Measurements from ENCODE around the gene CHST8. TPM values are rescaled to one million over a fixed set of nuclear protein-coding genes. Genes with fewer than 3 reads are reported as not detected.
A peak's percentile ranks its signal among the peaks of the same experiment; 100 is the strongest.
"Not testable (repeated sequence)": the region's sequence is repeated elsewhere in the genome, so short reads cannot be mapped to it uniquely, and the experiment has no call there.

Gene CHST8
- total RNA-seq, 2 donors from 2014 or later, result 0.97 to 1.3 TPM

GRCh38 chr19:33613620-33614000 is 8.1 kb upstream of the CHST8 start:
- DNase-seq (ENCODE audit: low spot score), result no peak
- intact Hi-C loops (cut with DNase I), result no loop called here

DNA sequence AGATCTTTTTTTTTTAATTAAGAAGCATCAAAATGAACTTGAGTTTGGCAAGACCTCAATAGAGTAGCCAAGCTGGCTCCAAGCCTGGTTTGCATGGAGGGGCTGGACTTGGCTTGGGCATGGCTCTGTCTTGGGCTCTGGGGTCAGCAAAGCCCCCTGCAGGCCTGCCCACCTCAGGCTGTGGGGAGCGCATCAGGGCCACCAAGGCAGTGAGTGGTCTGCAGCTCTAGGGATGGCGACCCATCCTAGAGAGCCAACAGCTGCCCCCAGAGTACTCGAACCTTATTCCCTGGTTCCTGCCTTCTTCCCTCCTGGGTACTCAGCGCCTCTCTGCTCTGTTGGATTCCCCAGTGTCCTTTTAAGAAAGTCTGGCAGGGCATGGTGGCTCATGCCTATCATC is 5.4 kb upstream of the CHST8 start:
- intact Hi-C loops (cut with DNase I), result no loop called here
- peak; percentile 68 for DNase-seq (ENCODE audit: low spot score)

- intact Hi-C loops (cut with DNase I), result no loop called here
- DNase-seq (ENCODE audit: low spot score), result no peak
Measured at GRCh38 chr19:33616857-33617256, 4.9 kb upstream of the CHST8 start.

- intact Hi-C loops (cut with DNase I), result not testable (repeated sequence)
Measured at GRCh38 chr19:33618363-33618762, 3.4 kb upstream of the CHST8 start.

GRCh38 chr19:33618884-33619283 is 2.9 kb upstream of the CHST8 start:
- DNase-seq (ENCODE audit: low spot score), result peak; percentile 48
- intact Hi-C loops (cut with DNase I), result no loop called here

More at GRCh38 chr19:33618363-33618762, 3.4 kb upstream of the CHST8 start:
- DNase-seq (ENCODE audit: low spot score), result not testable (repeated sequence)

DNA sequence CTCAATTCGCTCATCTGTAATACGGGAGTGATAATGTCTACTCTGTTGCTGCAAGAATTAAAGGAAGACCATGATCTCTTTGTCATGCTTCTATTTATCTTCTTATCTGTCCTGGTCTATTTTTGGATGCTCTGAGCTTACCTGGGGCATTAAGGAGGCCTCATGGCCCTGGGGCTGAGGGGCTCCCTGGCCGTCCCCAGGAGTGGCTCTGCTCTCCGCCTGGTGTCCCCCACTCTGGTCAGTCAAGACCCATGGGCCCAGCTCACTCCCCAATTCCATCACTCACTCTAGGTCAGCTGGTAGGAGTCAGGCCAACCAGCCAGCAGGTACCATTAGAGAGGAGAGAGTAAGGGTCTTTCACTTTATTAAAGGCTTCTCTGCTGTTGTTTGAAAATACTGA is 1.1 kb upstream of the CHST8 start:
- DNase-seq (ENCODE audit: low spot score), result peak; percentile 46
- intact Hi-C loops (cut with DNase I), result no loop called here

DNA sequence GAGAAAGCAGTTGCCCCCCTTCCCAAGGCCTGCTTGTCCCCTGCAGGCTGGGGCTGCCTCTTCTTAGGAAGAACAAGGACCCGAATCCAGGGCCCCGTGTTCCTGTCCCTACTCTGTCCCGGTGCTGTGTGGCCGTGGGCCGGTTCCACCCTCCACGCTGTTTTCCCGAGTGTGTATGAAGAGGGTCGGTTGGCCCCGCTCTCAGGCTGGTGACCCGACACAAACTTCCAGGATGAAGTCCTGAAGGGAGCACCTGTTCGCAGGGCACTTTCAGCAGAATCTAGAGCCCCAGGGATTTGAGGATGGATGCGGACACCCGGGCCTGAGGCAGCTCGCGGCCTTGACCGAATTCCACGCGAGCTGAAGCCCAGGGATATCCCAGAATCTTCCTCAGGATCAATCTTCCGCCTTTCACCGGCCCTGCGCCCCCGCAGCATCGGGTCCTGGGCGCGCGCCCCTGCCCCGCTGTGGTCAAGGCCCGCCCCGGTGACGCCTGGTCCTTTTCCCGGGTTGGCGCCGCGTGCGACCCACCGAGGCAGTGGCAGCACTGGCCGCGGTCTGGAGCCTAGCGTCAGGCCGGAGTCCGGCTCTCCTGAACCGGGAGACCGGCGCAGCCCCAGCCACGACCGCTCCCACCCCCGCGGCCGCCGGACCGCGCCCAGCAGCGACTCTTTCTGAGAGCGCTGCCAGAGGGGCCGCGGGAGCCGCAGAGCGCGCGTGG is 528 bp upstream of the CHST8 start:
- DNase-seq (ENCODE audit: low spot score), result peak; percentile 76
- intact Hi-C loops (cut with DNase I), result no loop called here

GRCh38 chr19:33622505-33622808 is 704 bp downstream of the CHST8 start:
- no peak for DNase-seq (ENCODE audit: low spot score)
- intact Hi-C loops (cut with DNase I), result no loop called here

DNA sequence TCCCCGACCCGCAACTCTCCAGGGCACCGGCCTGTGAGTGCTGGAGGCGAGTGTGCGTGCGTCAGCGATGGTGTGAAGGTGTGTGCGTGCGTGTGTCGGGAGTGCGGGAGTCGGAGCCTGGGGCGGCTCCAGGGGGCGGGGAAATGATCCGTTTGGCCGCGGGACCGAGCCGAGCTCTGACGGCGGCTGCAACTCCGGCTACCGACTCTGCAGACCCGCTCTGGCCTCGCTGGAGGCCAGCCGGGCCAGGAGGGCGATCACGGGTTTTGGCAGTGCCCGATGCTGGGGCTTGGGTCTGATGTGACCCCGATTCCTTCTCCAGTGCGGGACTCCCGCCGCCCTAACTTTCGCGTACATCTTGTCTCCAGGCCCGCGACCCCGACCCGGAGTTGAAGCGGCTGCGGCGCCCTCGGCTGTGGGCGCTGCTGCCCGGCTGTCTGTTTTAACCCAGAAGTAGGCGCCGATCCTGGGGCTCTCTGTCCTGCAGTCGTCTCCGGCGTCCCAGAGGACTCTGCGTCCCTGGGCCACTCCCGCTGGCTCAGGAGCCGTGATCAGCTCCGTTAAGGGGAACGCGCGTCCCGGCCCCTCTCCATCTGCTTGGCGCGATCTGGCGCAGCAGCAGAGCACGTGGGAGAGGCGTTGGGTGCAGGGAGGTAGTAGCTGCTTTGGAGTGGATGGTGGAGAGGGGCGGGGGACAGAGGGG is 1.2 kb downstream of the CHST8 start:
- peak; percentile 73 for DNase-seq (ENCODE audit: low spot score)
- intact Hi-C loops (cut with DNase I), result no loop called here

- DNase-seq (ENCODE audit: low spot score), result peak; percentile 30
- intact Hi-C loops (cut with DNase I), result no loop called here
Measured at GRCh38 chr19:33624586-33624985, 2.8 kb downstream of the CHST8 start.

GRCh38 chr19:33627526-33627925 is 5.8 kb downstream of the CHST8 start:
- DNase-seq (ENCODE audit: low spot score), result peak; percentile 60

GRCh38 chr19:33627962-33628839 is 6.4 kb downstream of the CHST8 start:
- intact Hi-C loops (cut with DNase I), result no loop called here
- DNase-seq (ENCODE audit: low spot score), result peak; percentile 43

More at GRCh38 chr19:33627526-33627925, 5.8 kb downstream of the CHST8 start:
- intact Hi-C loops (cut with DNase I), result no loop called here

GRCh38 chr19:33628921-33629825 is 7.4 kb downstream of the CHST8 start:
- DNase-seq (ENCODE audit: low spot score), result peak; percentile 67
- intact Hi-C loops (cut with DNase I), result no loop called here

DNA sequence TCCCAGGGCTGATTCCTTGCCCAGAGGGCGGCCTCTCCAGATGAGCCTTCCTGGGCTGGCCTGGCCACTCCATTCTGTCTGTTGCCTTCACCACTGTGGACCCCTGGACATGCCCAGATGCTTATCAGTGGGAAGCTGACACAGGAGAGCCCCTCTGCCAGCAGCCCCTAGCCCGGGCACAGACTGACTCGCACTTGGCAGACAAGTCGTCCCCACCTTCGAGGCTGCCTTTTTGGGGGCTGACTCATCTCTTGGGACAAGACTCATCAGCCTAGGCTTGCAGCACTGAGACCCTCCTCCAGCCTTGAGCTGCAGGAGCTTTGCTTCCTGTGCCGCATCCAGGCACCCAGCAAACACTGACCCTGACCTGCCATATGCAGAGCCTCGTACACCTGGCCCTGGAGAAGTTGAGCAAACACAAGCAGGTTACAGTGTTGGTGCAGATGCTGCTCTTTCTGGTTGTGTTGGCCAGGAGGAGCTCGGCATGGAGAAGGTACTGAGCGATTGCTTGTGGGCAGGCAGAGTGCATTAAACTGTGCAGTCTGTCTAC is 8.1 kb downstream of the CHST8 start:
- intact Hi-C loops (cut with DNase I), result no loop called here
- DNase-seq (ENCODE audit: low spot score), result peak; percentile 62

- intact Hi-C loops (cut with DNase I), result no loop called here
- DNase-seq (ENCODE audit: low spot score), result peak; percentile 64
Measured at GRCh38 chr19:33630880-33631608, 9.3 kb downstream of the CHST8 start.

- peak; percentile 23 for DNase-seq (ENCODE audit: low spot score)
- intact Hi-C loops (cut with DNase I), result no loop called here
Measured at GRCh38 chr19:33631609-33631973, 9.8 kb downstream of the CHST8 start.

- peak; percentile 74 for DNase-seq (ENCODE audit: low spot score)
- intact Hi-C loops (cut with DNase I), result no loop called here
Measured at GRCh38 chr19:33634361-33635091, 12.8 kb downstream of the CHST8 start.

All from posterior vena cava (tissue), 2 donors.